B cell (primary cell): ENCODE results near the gene SPACA9. TPM values are rescaled to one million over a fixed set of nuclear protein-coding genes. Genes with fewer than 3 reads are reported as not detected.

Experiments
- ATAC-seq: fragments of 200-7000 bp; cut with Tn5 transposase; one replicate; pipeline ENCODE4 v1.10.0; 2021; ENCODE audit warnings: low read depth, mild to moderate bottlenecking, moderate number of reproducible peaks, moderate library complexity
- CTCF ChIA-PET: fragments of 350-600 bp; sonication (Branson Sonifier 250); formaldehyde crosslinking; loops from one replicate; lab custom pipeline; 2021; ENCODE audit warnings: antibody characterized with exemption, inconsistent platforms; lab: Charles Lee
- POLR2A ChIA-PET: fragments of 350-600 bp; sonication (Branson Sonifier 250); formaldehyde crosslinking; loops from one replicate; lab custom pipeline; 2021; ENCODE audit warnings: antibody characterized with exemption; lab: Charles Lee
- DNase-seq: peaks from one replicate; pipeline ENCODE4 v3.0.0; 2013
- H2AFZ ChIP-seq: 2 replicates; pipeline ENCODE4 v1.6.1; 2012; ENCODE audit warnings: mild to moderate bottlenecking, low read depth, low read length; ENCODE audit not compliant: insufficient read depth, poor library complexity, severe bottlenecking
- H3K27ac ChIP-seq, 2 donors: 1 replicate in 1 of 2; 2 replicates in 1 of 2; pipeline ENCODE4 v1.5.1; 2012 to 2013; ENCODE audit warnings: low read length in 2 of 2, mild to moderate bottlenecking in 2 of 2, moderate library complexity in 1 of 2
- H3K27me3 ChIP-seq, 4 experiments: fragments of 200-600 bp in 1 of 4; sonication (generic) in 1 of 4; replicated peaks in 1 of 4; 1 replicate in 2 of 4; 2 replicates in 2 of 4; pipeline versions ENCODE4 v1.6.1 to v1.7.0; 2013 to 2016; ENCODE audit warnings: low read length in 3 of 4, mild to moderate bottlenecking in 2 of 4, mixed read lengths in 1 of 4, moderate library complexity in 1 of 4; ENCODE audit not compliant: insufficient read depth in 4 of 4, control insufficient read depth in 3 of 4; ENCODE audit errors: control extremely low read depth in 1 of 4
- H3K36me3 ChIP-seq, 2 experiments: replicated peaks in 1 of 2; 1 replicate in 1 of 2; 2 replicates in 1 of 2; pipeline versions ENCODE4 v1.6.1 to v1.7.1; 2013; ENCODE audit warnings: low read length in 1 of 2; ENCODE audit not compliant: insufficient read depth in 2 of 2, control insufficient read depth in 1 of 2; ENCODE audit errors: control extremely low read depth in 1 of 2, extremely low read depth in 1 of 2
- H3K4me1 ChIP-seq, 2 donors: fragments of 200-600 bp in 1 of 2; sonication (generic) in 1 of 2; 1 replicate in 1 of 2; 2 replicates in 1 of 2; pipeline versions ENCODE4 v1.5.1 to v1.6.1; 2013 to 2017; ENCODE audit warnings: low read length in 2 of 2; ENCODE audit not compliant: control insufficient read depth in 2 of 2, insufficient read depth in 2 of 2
- H3K4me2 ChIP-seq: replicated peaks from 2 replicates; pipeline ENCODE3; 2012; ENCODE audit warnings: mild to moderate bottlenecking, low read depth, low read length; ENCODE audit not compliant: poor library complexity, severe bottlenecking
- H3K4me3 ChIP-seq, 5 experiments: fragments of 200-600 bp in 1 of 5; sonication (generic) in 1 of 5; 1 replicate in 3 of 5; 2 replicates in 2 of 5; pipeline versions ENCODE4 v1.5.1 to v1.7.0; 2011 to 2016; ENCODE audit warnings: low read length in 4 of 5, mild to moderate bottlenecking in 4 of 5, low read depth in 2 of 5, control low read depth in 1 of 5, moderate library complexity in 1 of 5; ENCODE audit not compliant: insufficient read depth in 1 of 5; ENCODE audit errors: control extremely low read depth in 1 of 5, extremely low read depth in 1 of 5
- H3K79me2 ChIP-seq: fragments of 200-600 bp; sonication (generic); one replicate; pipeline ENCODE4 v1.6.0; 2016; ENCODE audit warnings: low read length; ENCODE audit not compliant: control insufficient read depth, insufficient read depth
- H3K9ac ChIP-seq: fragments of 200-600 bp; sonication (generic); 2 replicates; pipeline ENCODE4 v1.6.1; 2017; ENCODE audit warnings: mild to moderate bottlenecking, low read length, moderate library complexity
- H3K9me3 ChIP-seq, 3 donors: one replicate each; pipeline versions ENCODE4 v1.6.1 to v1.7.1; 2013; ENCODE audit warnings: low read length in 2 of 3; ENCODE audit not compliant: control insufficient read depth in 2 of 3, insufficient read depth in 1 of 3; ENCODE audit errors: control extremely low read depth in 1 of 3
- H4K20me1 ChIP-seq: 2 replicates; pipeline ENCODE4 v1.6.0; 2012; ENCODE audit warnings: mild to moderate bottlenecking, low read length; ENCODE audit not compliant: insufficient read depth, control insufficient read depth, poor library complexity, severe bottlenecking
- H3K27ac Mint-ChIP-seq: one replicate; pipeline ENCODE4 v1.8.0; 2021; ENCODE audit warnings: mixed read lengths
- H3K27me3 Mint-ChIP-seq: one replicate; pipeline ENCODE4 v1.8.0; 2021; ENCODE audit warnings: mixed read lengths
- H3K4me1 Mint-ChIP-seq: one replicate; pipeline ENCODE4 v1.8.0; 2021; ENCODE audit warnings: mixed read lengths
- H3K4me3 Mint-ChIP-seq: one replicate; pipeline ENCODE4 v1.8.0; 2021; ENCODE audit warnings: mixed read lengths
- H3K9me3 Mint-ChIP-seq: one replicate; pipeline ENCODE4 v1.8.0; 2022; ENCODE audit warnings: mixed read lengths; ENCODE audit not compliant: insufficient read depth
- CTCF ChIP-seq: fragments of 200-600 bp; IDR thresholded peaks from one replicate; pipeline ENCODE4 v1.8.0; 2022; ENCODE audit warnings: antibody characterized with exemption, mild to moderate bottlenecking
- EZH2 ChIP-seq: IDR thresholded peaks from 2 replicates; pipeline ENCODE4 v1.6.1; 2012; ENCODE audit warnings: borderline replicate concordance, low read depth, mild to moderate bottlenecking, moderate library complexity, low read length; ENCODE audit not compliant: insufficient read depth, poor library complexity, severe bottlenecking
- WGBS: methylation state at CpG from one replicate; pipeline ENCODE4 v1.1.5; 2013; ENCODE audit warnings: missing lambda C conversion rate; ENCODE audit not compliant: insufficient coverage; 5-methylcytosine and 5-hydroxymethylcytosine counted together
- intact Hi-C: fragments of 100-400 bp; cut with micrococcal nuclease; formaldehyde crosslinking; loops from one replicate; pipeline ENCODE4 v1.10.0; 2022
- polyA plus RNA-seq: library from polyadenylated mRNA; depleted of rRNA; stranded (reverse); fragments of >200 nt; gene quantifications from 2 replicates; pipeline ENCODE4 v1.2.3, GENCODE V29; 2012
- total RNA-seq, 2 donors: library from RNA; stranded (reverse); fragments of 120-200 nt in 1 of 2; gene quantifications; 1 replicate in 1 of 2; 2 replicates in 1 of 2; pipeline versions ENCODE4 v1.2.3 to v1.2.4, GENCODE V29; 2013 to 2022

SPACA9 gene
- total and polyA plus RNA-seq, 2 donors (not counting 1 experiment from before 2014, with no cell fraction given) = 2.8 to 4.5 TPM

DNA sequence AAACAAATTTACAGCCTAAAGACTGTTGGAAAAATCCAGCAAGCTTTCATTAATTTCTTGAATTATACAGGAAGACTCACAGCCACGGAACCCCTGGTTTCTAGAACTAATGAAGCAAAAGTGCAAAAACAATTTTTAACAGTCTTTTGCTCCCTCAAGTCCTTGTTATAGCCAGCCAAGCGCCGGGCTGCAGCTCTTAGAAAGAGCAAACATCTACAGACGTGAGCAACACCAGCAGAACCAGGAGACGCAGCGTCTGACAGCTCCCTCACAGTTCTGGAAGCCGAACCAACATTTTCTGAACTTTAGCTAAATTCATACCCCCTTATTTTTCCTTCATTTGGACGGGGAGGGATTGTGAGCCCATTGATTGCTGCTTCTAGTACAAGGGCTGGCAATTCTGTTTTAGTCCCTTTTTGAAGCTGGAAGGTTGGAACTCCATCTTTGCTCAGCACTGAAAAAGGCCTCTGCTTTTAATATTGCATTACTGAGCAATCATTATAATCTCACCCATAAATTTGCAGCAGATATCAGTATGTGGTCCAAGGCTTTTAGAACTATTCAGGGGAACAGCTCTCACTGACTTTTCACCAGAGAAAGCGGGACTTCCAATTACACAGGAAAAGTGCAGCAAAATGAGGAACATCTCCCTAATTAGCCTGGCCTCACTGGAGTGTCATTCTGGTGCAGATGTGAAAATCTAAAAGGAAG lies 46.4 kb upstream of the SPACA9 start:
- Mint-ChIP-seq H3K4me1 (no peaks in the 10 kb centered on the region), H3K27me3 (peaks cover 15% of the 10 kb centered on the region), H3K27ac (no peak overlapping the region), H3K4me3 (no peak overlapping the region), H3K9me3 (no peaks in the 10 kb centered on the region)
- intact Hi-C loops = no loop called here
- H2AFZ ChIP-seq = no peak overlapping the region
- H3K9me3 ChIP-seq = no peaks in the 10 kb centered on the region
- ChIA-PET CTCF (interaction anchor here (0.7 to 1.5 kb wide), 2 partner anchors 33 to 69 kb away, joined by 5 to 6 read pairs; no protein-coding TSS in a partner anchor), POLR2A (no interaction called here)
- H3K27ac ChIP-seq = no peak overlapping the region
- no peaks in the 10 kb centered on the region for H3K36me3 ChIP-seq
- no peak overlapping the region for H3K4me3 ChIP-seq
- TF ChIP-seq EZH2 = no peak
- no peak for TF ChIP-seq CTCF
- no peaks in the 10 kb centered on the region for H3K79me2 ChIP-seq
- no peak for ATAC-seq
- H3K4me2 ChIP-seq = no peak overlapping the region
- no peaks in the 10 kb centered on the region for H4K20me1 ChIP-seq
- H3K9ac ChIP-seq = no peak overlapping the region
- 93% methylated on average over 5 of the region's 9 CpGs for WGBS
- DNase-seq = no peak
- no peaks in the 10 kb centered on the region for H3K27me3 ChIP-seq
- H3K4me1 ChIP-seq = no peaks in the 10 kb centered on the region

- Histone ChIP-seq H3K9ac (no peak overlapping the region), H3K79me2 (no peaks in the 10 kb centered on the region), H3K9me3 (no peaks in the 10 kb centered on the region), H3K36me3 (no peaks in the 10 kb centered on the region), H3K4me1 (no peaks in the 10 kb centered on the region), H3K4me3 (no peak overlapping the region), H4K20me1 (no peaks in the 10 kb centered on the region), H3K4me2 (no peak overlapping the region), H3K27ac (no peak overlapping the region), H2AFZ (no peak overlapping the region), H3K27me3 (no peaks in the 10 kb centered on the region)
- WGBS = 94% methylated on average over 24 of the region's 24 CpGs
- Mint-ChIP-seq H3K4me1 (no peaks in the 10 kb centered on the region), H3K4me3 (no peak overlapping the region), H3K9me3 (no peaks in the 10 kb centered on the region), H3K27me3 (peaks cover 9% of the 10 kb centered on the region), H3K27ac (no peak overlapping the region)
- no peak for DNase-seq
- ATAC-seq = no peak
- intact Hi-C loops = no loop called here
- no peak for TF ChIP-seq EZH2
- POLR2A ChIA-PET = no interaction called here
- CTCF ChIA-PET = interaction anchor here (1.5 kb wide), 1 partner anchor 68 kb away, joined by 5 read pairs; no protein-coding TSS in a partner anchor
These were observed 45.1 kb upstream of the SPACA9 start for GRCh38 chr9:132833550-132834121.
